BLaER1 treated with 17β-estradiol and CSF1 and Interleukin-3, amounts not matched to agents 10 nM and 100 nM (cell line): ENCODE results near the gene MAPK8IP1.

ENCODE experiments used
- H3K27ac ChIP-seq, 11 experiments: shearing (Covaris generic); formaldehyde crosslinking; 2 replicates each; pipeline ENCODE4 v1.8.1; 2022
- H3K27me3 ChIP-seq, 11 experiments: shearing (Covaris generic); formaldehyde crosslinking; 2 replicates each; pipeline ENCODE4 v1.8.1; 2022
- H3K36me3 ChIP-seq, 11 experiments: shearing (Covaris generic); formaldehyde crosslinking; 2 replicates each; pipeline ENCODE4 v1.8.1; 2022
- H3K4me1 ChIP-seq, 10 experiments: shearing (Covaris generic); formaldehyde crosslinking; 2 replicates each; pipeline ENCODE4 v1.8.1; 2022
- H3K4me2 ChIP-seq, 11 experiments: shearing (Covaris generic); formaldehyde crosslinking; 2 replicates each; pipeline ENCODE4 v1.8.1; 2022
- H3K4me3 ChIP-seq, 10 experiments: shearing (Covaris generic); formaldehyde crosslinking; 2 replicates each; pipeline ENCODE4 v1.8.1; 2022
- H3K9ac ChIP-seq, 11 experiments: shearing (Covaris generic); formaldehyde crosslinking; 2 replicates each; pipeline ENCODE4 v1.8.1; 2022
- H3K9me3 ChIP-seq, 11 experiments: shearing (Covaris generic); formaldehyde crosslinking; replicated peaks in 1 of 11; 2 replicates each; pipeline ENCODE4 v1.8.1; 2022
- H4K20me1 ChIP-seq, 11 experiments: shearing (Covaris generic); formaldehyde crosslinking; 2 replicates each; pipeline ENCODE4 v1.8.1; 2022
- Cebpa-rat ChIP-seq, 11 experiments: shearing (Covaris generic); IDR thresholded peaks; 2 replicates each; pipeline ENCODE4 v1.8.1; 2022

The MAPK8IP1 gene

DNA sequence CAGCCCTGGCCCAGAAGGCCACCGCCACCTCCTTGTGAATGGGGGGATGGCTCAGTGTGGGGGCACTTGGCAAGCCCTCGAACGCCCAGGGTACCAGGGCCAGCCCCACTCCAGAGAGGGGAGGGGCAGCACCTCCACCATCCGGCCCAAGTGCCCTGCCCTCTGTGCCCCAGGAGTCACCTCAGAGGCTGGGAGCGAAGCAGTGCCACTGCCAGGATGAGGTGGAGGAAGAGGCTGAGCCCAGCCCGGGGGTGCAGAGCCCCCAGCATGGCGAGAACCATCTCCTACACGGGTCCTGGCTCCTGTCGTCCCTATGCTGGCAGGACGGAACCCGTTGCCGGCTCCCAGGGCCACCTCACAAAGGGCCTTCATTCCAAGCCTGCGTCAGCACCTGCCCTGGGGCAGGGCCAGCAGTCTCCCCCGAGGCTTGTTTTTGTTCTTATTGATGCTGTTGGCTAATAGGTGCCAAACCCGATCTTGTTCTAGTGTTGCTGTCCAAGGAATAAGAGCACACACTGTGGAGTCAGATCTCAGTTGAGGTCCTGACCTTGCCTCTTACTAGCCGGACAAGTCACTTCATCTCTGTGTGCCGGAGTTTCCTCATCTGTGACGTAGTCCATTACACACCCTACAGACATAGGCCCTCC is 21.6 kb downstream of the MAPK8IP1 start, which contains the start of gene FREY1:
Gene FREY1 (minus strand): TSS at position 307 of the 647 bp plus-strand sequence. CDS start 26 bp downstream, at position 281.
- Histone ChIP-seq H3K27ac (no peak within 1 kb of the TSS), H3K4me2 (peak within 1 kb of the TSS in 3 of 11 experiments; percentile 7 to 21 (median 20); a peak in 2 of 22 replicates), H3K4me3 (no peak within 1 kb of the TSS), H3K36me3 (peaks cover 30 to 36% (median 32%) of the 10 kb centered on the region in 11 experiments), H3K4me1 (peaks cover 0 to 13% (median 8%) of the 10 kb centered on the region in 10 experiments; a peak in 11 of 20 replicates), H4K20me1 (peaks cover 0 to 82% (median 43%) of the 10 kb centered on the region in 11 experiments; a peak in 16 of 22 replicates), H3K9ac (no peak within 1 kb of the TSS), H3K9me3 (no peaks in the 10 kb centered on the region), H3K27me3 (no peaks in the 10 kb centered on the region)
- no peak for TF ChIP-seq Cebpa-rat (IDR thresholded peaks at IDR 0.05)

DNA sequence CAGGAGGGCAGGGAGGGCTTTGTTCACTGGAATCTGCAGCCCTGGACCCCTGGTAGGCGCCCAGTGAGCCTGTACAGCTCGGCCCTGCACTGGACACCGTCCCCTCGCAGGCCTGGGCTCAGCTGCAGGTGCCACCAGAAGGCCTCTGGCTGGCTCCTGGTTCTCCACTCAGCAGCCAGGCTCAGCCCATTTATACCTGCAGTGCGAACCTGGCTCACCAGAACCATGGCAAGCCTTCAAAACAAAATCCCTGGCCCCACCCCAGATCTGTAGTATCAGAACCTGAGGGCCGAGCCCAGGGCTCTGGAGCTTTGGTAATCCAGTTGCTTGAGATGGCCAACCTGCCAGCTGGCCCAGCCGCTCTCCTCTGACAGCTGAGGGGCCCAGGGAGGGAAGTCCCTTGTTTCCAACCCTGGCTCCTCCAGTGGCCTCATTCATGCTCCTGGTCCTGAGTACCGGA is 22.5 kb downstream of the MAPK8IP1 start:
- Histone ChIP-seq H3K27me3 (no peaks in the 10 kb centered on the region), H3K36me3 (peaks cover 36 to 45% (median 41%) of the 10 kb centered on the region in 11 experiments), H3K9me3 (no peaks in the 10 kb centered on the region), H3K4me2 (no peak overlapping the region), H3K4me1 (peaks cover 0 to 13% (median 8%) of the 10 kb centered on the region in 10 experiments; a peak in 11 of 20 replicates), H4K20me1 (peaks cover 0 to 86% (median 43%) of the 10 kb centered on the region in 11 experiments; a peak in 16 of 22 replicates), H3K9ac (no peak overlapping the region), H3K4me3 (no peak overlapping the region), H3K27ac (no peak overlapping the region)
- no peak for TF ChIP-seq Cebpa-rat (IDR thresholded peaks at IDR 0.05)

- Histone ChIP-seq H3K4me1 (peaks cover 0 to 11% (median 3%) of the 10 kb centered on the region in 10 experiments; a peak in 7 of 20 replicates), H3K27ac (no peak overlapping the region), H3K9ac (no peak overlapping the region), H3K4me3 (no peak overlapping the region), H4K20me1 (peaks cover 0 to 88% (median 53%) of the 10 kb centered on the region in 11 experiments; a peak in 17 of 22 replicates), H3K9me3 (no peaks in the 10 kb centered on the region), H3K27me3 (no peaks in the 10 kb centered on the region), H3K36me3 (peaks cover 55 to 64% (median 59%) of the 10 kb centered on the region in 11 experiments), H3K4me2 (no peak overlapping the region)
- no peak for TF ChIP-seq Cebpa-rat (IDR thresholded peaks at IDR 0.05)
Measured at GRCh38 chr11:45909594-45910475, 24.4 kb downstream of the MAPK8IP1 start.

- no peak overlapping the region for H3K27ac ChIP-seq
Measured at GRCh38 chr11:45910623-45911022, 25.2 kb downstream of the MAPK8IP1 start.

DNA sequence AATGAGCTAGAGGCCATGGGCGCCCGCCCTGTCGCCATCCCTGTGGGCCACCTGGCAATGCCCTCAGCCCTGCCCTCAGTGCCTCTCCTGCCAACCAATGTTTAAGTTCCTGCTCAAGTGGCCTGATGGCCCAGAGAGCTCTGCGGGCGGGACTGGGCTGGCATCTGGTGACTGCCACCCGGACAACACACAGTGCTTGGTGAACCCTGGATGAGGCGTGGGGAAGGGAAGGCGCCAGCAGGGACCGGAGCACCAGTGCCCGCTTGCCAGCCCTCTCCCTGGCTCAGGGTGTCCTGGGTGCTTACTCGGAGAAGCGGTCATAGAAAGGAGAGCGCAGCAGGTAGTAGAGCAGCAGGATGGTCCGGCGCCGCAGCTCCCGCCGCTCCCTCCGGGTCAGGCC is 28.1 kb downstream of the MAPK8IP1 start:
- H3K4me2 ChIP-seq = no peak overlapping the region
- peaks cover 0 to 77% (median 53%) of the 10 kb centered on the region in 11 experiments; a peak in 18 of 22 replicates for H4K20me1 ChIP-seq
- no peaks in the 10 kb centered on the region for H3K27me3 ChIP-seq
- peaks cover 70 to 80% (median 75%) of the 10 kb centered on the region in 11 experiments for H3K36me3 ChIP-seq
- no peak overlapping the region for H3K27ac ChIP-seq
- H3K9ac ChIP-seq = no peak overlapping the region; a peak in 1 of 22 replicates
- H3K4me1 ChIP-seq = peaks cover 11 to 19% (median 14%) of the 10 kb centered on the region in 10 experiments
- TF ChIP-seq Cebpa-rat (IDR thresholded peaks at IDR 0.05) = no peak
- H3K4me3 ChIP-seq = no peak overlapping the region
- H3K9me3 ChIP-seq = no peaks in the 10 kb centered on the region

More at GRCh38 chr11:45910623-45911022, 25.2 kb downstream of the MAPK8IP1 start:
- no peak for TF ChIP-seq Cebpa-rat (IDR thresholded peaks at IDR 0.05)
- H3K9me3 ChIP-seq = no peaks in the 10 kb centered on the region
- peaks cover 0 to 14% (median 4%) of the 10 kb centered on the region in 10 experiments; a peak in 7 of 20 replicates for H3K4me1 ChIP-seq
- H3K4me3 ChIP-seq = no peak overlapping the region
- H3K27me3 ChIP-seq = no peaks in the 10 kb centered on the region
- no peak overlapping the region for H3K4me2 ChIP-seq
- peaks cover 0 to 90% (median 60%) of the 10 kb centered on the region in 11 experiments; a peak in 18 of 22 replicates for H4K20me1 ChIP-seq
- H3K9ac ChIP-seq = no peak overlapping the region
- peaks cover 63 to 72% (median 67%) of the 10 kb centered on the region in 11 experiments for H3K36me3 ChIP-seq

GRCh38 chr11:45913942-45914635 is 28.6 kb downstream of the MAPK8IP1 start:
- H3K36me3 ChIP-seq = peaks cover 68 to 74% (median 73%) of the 10 kb centered on the region in 11 experiments
- no peak overlapping the region for H3K27ac ChIP-seq
- H4K20me1 ChIP-seq = peaks cover 0 to 72% (median 47%) of the 10 kb centered on the region in 11 experiments; a peak in 18 of 22 replicates
- no peak overlapping the region for H3K4me2 ChIP-seq
- peaks cover 13 to 23% (median 19%) of the 10 kb centered on the region in 10 experiments for H3K4me1 ChIP-seq
- no peak overlapping the region for H3K4me3 ChIP-seq
- no peaks in the 10 kb centered on the region for H3K27me3 ChIP-seq
- no peaks in the 10 kb centered on the region for H3K9me3 ChIP-seq
- TF ChIP-seq Cebpa-rat (IDR thresholded peaks at IDR 0.05) = no peak
- no peak overlapping the region; a peak in 1 of 22 replicates for H3K9ac ChIP-seq

- Histone ChIP-seq H3K9me3 (no peaks in the 10 kb centered on the region), H3K9ac (peak overlapping the region in 2 of 11 experiments; percentile 88 to 95; a peak in 2 of 22 replicates), H3K27me3 (peaks cover 0 to 7% (median 5%) of the 10 kb centered on the region in 11 experiments; a peak in 12 of 22 replicates), H4K20me1 (peaks cover 0 to 63% (median 38%) of the 10 kb centered on the region in 11 experiments; a peak in 17 of 22 replicates), H3K4me2 (peak overlapping the region in 1 of 11 experiments; percentile 93; a peak in 2 of 22 replicates), H3K4me1 (peaks cover 13 to 36% (median 32%) of the 10 kb centered on the region in 10 experiments), H3K4me3 (no peak overlapping the region), H3K36me3 (peaks cover 54 to 61% (median 59%) of the 10 kb centered on the region in 11 experiments), H3K27ac (no peak overlapping the region)
- TF ChIP-seq Cebpa-rat (IDR thresholded peaks at IDR 0.05) = no peak
Measured at GRCh38 chr11:45915446-45915845, 30.0 kb downstream of the MAPK8IP1 start.

DNA sequence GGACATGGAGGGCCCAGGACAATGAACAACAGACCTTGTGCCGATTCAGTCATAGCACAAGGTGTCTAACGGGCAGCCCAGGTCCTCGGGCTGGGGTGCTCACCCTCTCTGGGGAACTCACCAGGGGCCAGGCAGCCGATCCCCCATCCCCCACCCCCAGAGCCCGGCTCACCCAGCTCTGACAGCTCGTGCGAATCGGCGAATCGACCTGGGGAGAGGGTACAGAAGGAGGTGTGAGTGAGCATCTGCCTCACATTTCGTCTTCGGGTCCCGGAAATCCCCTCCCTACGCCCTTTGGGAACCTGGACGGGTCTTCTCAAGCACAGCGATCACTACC is 31.8 kb downstream of the MAPK8IP1 start:
- H3K27me3 ChIP-seq = peaks cover 16 to 25% (median 23%) of the 10 kb centered on the region in 11 experiments
- peaks cover 0 to 54% (median 28%) of the 10 kb centered on the region in 11 experiments; a peak in 16 of 22 replicates for H4K20me1 ChIP-seq
- H3K9me3 ChIP-seq = no peaks in the 10 kb centered on the region
- no peak for TF ChIP-seq Cebpa-rat (IDR thresholded peaks at IDR 0.05)
- peak overlapping the region; percentile 81 to 98 (median 92) for H3K4me3 ChIP-seq
- peak overlapping the region; percentile 86 to 96 (median 94) for H3K9ac ChIP-seq
- H3K27ac ChIP-seq = peak overlapping the region; percentile 88 to 95 (median 93)
- H3K36me3 ChIP-seq = peaks cover 38 to 43% (median 41%) of the 10 kb centered on the region in 11 experiments
- peak overlapping the region; percentile 69 to 99 (median 95) for H3K4me2 ChIP-seq
- peaks cover 21 to 54% (median 47%) of the 10 kb centered on the region in 10 experiments for H3K4me1 ChIP-seq
